ENCODE data around the gene RABGAP1L. TPM values are rescaled to one million over a fixed set of nuclear protein-coding genes. Genes with fewer than 3 reads are reported as not detected.

Gene RABGAP1L
- total and polyA plus RNA-seq, 10 of the 15 experiments (the other 5 are each of a cell fraction or from before 2014, with no cell fraction given): 5.8 to 194 (median 113) TPM

DNA sequence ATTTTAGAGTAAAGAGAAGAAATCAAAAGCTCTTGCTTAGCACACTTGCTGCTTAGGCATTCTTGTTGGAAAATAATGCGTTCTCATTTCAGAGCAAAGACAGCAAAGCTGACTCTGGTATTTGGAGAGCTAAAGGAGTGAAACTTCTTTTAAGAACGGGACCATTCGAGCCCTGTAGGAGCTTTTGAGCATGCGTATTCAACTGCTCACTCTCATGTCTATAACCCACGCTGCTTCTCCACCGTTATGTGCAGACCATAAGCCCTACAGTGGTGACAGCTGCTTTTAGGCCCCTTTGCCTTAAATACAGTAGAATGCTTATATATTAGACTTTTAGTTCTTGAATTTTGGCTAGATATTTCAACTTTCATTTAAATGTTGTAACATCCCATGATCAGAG is 626.2 kb downstream of the RABGAP1L start:
- no peak overlapping the region for H3K4me2 ChIP-seq (ENCODE audit: control insufficient read depth, insufficient read depth)
- FAIRE-seq (no peak), ATAC-seq (no peak), DNase-seq (ENCODE audit: low read depth, low spot score) (no peak)
- in situ Hi-C loops (cut with MboI) (no loop called here), intact Hi-C loops (cut with micrococcal nuclease; ENCODE audit: unreplicated experiment) (loop anchor here (5.0 kb wide), 2 partner anchors 182 to 212 kb away; partner anchors contain the start of gene CACYBP)
- CTCF ChIA-PET: no interaction called here
- POLR2A ChIA-PET: no interaction called here
- peaks cover 3% of the 10 kb centered on the region; the same call in 1 of the 2 replicates for H4K20me1 ChIP-seq (ENCODE audit: control insufficient read depth, insufficient read depth)
- no peak overlapping the region for H3K9ac ChIP-seq (ENCODE audit: control insufficient read depth, insufficient read depth, low read length)
- no peaks in the 10 kb centered on the region for H3K9me3 ChIP-seq (replicated peaks; ENCODE audit: control insufficient read depth, insufficient read depth, low read length)
- H3K27me3 ChIP-seq (replicated peaks in 1 of 2; ENCODE audit: control insufficient read depth in 2 of 2, insufficient read depth in 2 of 2, low read length in 1 of 2): no peaks in the 10 kb centered on the region
- no peak overlapping the region for H2AFZ ChIP-seq (ENCODE audit: control insufficient read depth, low read depth, low read length)
- peaks cover 32% of the 10 kb centered on the region for H3K4me1 ChIP-seq (ENCODE audit: control insufficient read depth, insufficient read depth, low read length)
- TF ChIP-seq NBN (IDR thresholded peaks at IDR 0.05): no peak
- TF ChIP-seq DPF2 (IDR thresholded peaks at IDR 0.05): no peak
- TF ChIP-seq EGR1 (IDR thresholded peaks at IDR 0.05; ENCODE audit: borderline replicate concordance in 1 of 2, low read depth in 2 of 2, low read length in 2 of 2): no peak
- TF ChIP-seq ZNF384 (IDR thresholded peaks at IDR 0.05; ENCODE audit: borderline replicate concordance, low read depth, low read length): no peak
- no peak for TF ChIP-seq MTA2 (IDR thresholded peaks at IDR 0.05; ENCODE audit: low read depth)
- TF ChIP-seq SRF (IDR thresholded peaks at IDR 0.05; ENCODE audit: low read depth in 2 of 2, low read length in 2 of 2): no peak
- TF ChIP-seq, protein P1, sequence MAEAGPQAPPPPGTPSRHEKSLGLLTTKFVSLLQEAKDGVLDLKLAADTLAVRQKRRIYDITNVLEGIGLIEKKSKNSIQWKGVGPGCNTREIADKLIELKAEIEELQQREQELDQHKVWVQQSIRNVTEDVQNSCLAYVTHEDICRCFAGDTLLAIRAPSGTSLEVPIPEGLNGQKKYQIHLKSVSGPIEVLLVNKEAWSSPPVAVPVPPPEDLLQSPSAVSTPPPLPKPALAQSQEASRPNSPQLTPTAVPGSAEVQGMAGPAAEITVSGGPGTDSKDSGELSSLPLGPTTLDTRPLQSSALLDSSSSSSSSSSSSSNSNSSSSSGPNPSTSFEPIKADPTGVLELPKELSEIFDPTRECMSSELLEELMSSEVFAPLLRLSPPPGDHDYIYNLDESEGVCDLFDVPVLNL (IDR thresholded peaks at IDR 0.05; ENCODE audit: low read depth, low read length): no peak
- TF ChIP-seq EP300 (IDR thresholded peaks at IDR 0.05; ENCODE audit: borderline replicate concordance in 1 of 2, control insufficient read depth in 1 of 2, low read depth in 2 of 2, low read length in 2 of 2): no peak
- TF ChIP-seq EZH2 (IDR thresholded peaks at IDR 0.05; ENCODE audit: borderline replicate concordance, control insufficient read depth, low read depth, low read length): no peak
- H3K36me3 ChIP-seq (ENCODE audit: control insufficient read depth in 2 of 2, insufficient read depth in 2 of 2, low read length in 1 of 2): no peaks in the 10 kb centered on the region; a peak in 1 of 4 replicates
- no TSS peak for BruUV-seq (replicated peaks)
- no peak overlapping the region for H3K27ac ChIP-seq (ENCODE audit: control insufficient read depth, insufficient read depth)
- RAD21 ChIA-PET (ENCODE audit: unreplicated experiment): no interaction called here
- SMC1A ChIA-PET (ENCODE audit: uncharacterized antibody, unreplicated experiment): interaction anchor here (0.6 kb wide), 1 partner anchor 198 kb away, joined by 3 read pairs; no protein-coding TSS in a partner anchor
- 97% methylated on average over 6 of the region's 6 CpGs for WGBS (ENCODE audit: insufficient coverage, insufficient replicate concordance, low lambda C conversion rate, missing lambda C conversion rate)
- H3K4me3 ChIP-seq: no peak overlapping the region
- no peaks in the 10 kb centered on the region for H3K79me2 ChIP-seq (ENCODE audit: control insufficient read depth, insufficient read depth, low read length)

Data from GM12878 (cell line).